Loucy (cell line): ENCODE measurements around the gene SLC25A33.

Experiments
- H2AFZ ChIP-seq: fragments of 200-600 bp; sonication (generic); 2 replicates; pipeline ENCODE4 v1.6.0; 2016; ENCODE audit warnings: antibody characterized with exemption, mild to moderate bottlenecking, low read length, moderate library complexity
- H3F3A ChIP-seq: fragments of 200-600 bp; 2 replicates; pipeline ENCODE4 v1.6.0; 2016; ENCODE audit warnings: antibody characterized with exemption, low read depth, mild to moderate bottlenecking
- H3K27me3 ChIP-seq: fragments of 200-600 bp; sonication (generic); 2 replicates; pipeline ENCODE4 v1.6.1; 2014; ENCODE audit warnings: low read length, mild to moderate bottlenecking; ENCODE audit not compliant: insufficient read depth, poor library complexity, severe bottlenecking
- H3K36me3 ChIP-seq: fragments of 200-600 bp; sonication (generic); 2 replicates; pipeline ENCODE4 v1.6.1; 2016; ENCODE audit warnings: low read length; ENCODE audit not compliant: insufficient read depth
- H3K4me1 ChIP-seq: fragments of 200-600 bp; sonication (generic); 2 replicates; pipeline ENCODE4 v1.5.1; 2014; ENCODE audit warnings: low read length, mild to moderate bottlenecking; ENCODE audit not compliant: insufficient read depth, poor library complexity, severe bottlenecking
- H3K4me2 ChIP-seq: fragments of 200-600 bp; sonication (generic); 2 replicates; pipeline ENCODE4 v1.6.0; 2014; ENCODE audit warnings: antibody characterized with exemption, low read length, low read depth, mild to moderate bottlenecking; ENCODE audit not compliant: poor library complexity, severe bottlenecking
- H3K4me3 ChIP-seq: fragments of 200-600 bp; sonication (generic); 2 replicates; pipeline ENCODE4 v1.5.1; 2014; ENCODE audit warnings: low read length, mild to moderate bottlenecking, mixed read lengths; ENCODE audit not compliant: poor library complexity, severe bottlenecking
- H3K79me2 ChIP-seq: fragments of 200-600 bp; sonication (generic); 2 replicates; pipeline ENCODE4 v1.6.1; 2014; ENCODE audit warnings: low read length; ENCODE audit not compliant: insufficient read depth
- H3K9ac ChIP-seq: fragments of 200-600 bp; sonication (generic); 2 replicates; pipeline ENCODE4 v1.6.0; 2014; ENCODE audit warnings: mild to moderate bottlenecking, low read depth, low read length, moderate library complexity; ENCODE audit not compliant: poor library complexity, severe bottlenecking
- H3K9me2 ChIP-seq: fragments of 200-600 bp; sonication (generic); replicated peaks from 2 replicates; pipeline ENCODE4 v1.6.1; 2016; ENCODE audit warnings: low read depth, low read length, mixed read lengths
- H3K9me3 ChIP-seq: fragments of 200-600 bp; sonication (generic); 2 replicates; pipeline ENCODE4 v1.6.1; 2014; ENCODE audit warnings: mild to moderate bottlenecking, antibody characterized with exemption, low read length, low read depth; ENCODE audit not compliant: insufficient read depth
- H4K20me1 ChIP-seq: fragments of 200-600 bp; sonication (generic); 2 replicates; pipeline ENCODE4 v1.6.0; 2014; ENCODE audit warnings: antibody characterized with exemption, low read length, mild to moderate bottlenecking; ENCODE audit not compliant: insufficient read depth, poor library complexity, severe bottlenecking
- CTCF ChIP-seq: fragments of 200-600 bp; sonication (generic); conservative IDR thresholded peaks from 2 replicates; pipeline ENCODE4 v1.5.1; 2014; ENCODE audit warnings: mild to moderate bottlenecking, antibody characterized with exemption, low read length
- EZH2phosphoT487 ChIP-seq: fragments of 200-600 bp; IDR thresholded peaks from 2 replicates; pipeline ENCODE4 v1.6.1; 2018; ENCODE audit warnings: antibody characterized with exemption, mild to moderate bottlenecking, moderate library complexity, borderline replicate concordance

Gene SLC25A33

GRCh38 chr1:9595968-9596340 lies 56.7 kb downstream of the SLC25A33 start:
- no peak overlapping the region for H3K4me3 ChIP-seq
- no peaks in the 10 kb centered on the region for H3K9me3 ChIP-seq
- H3K9ac ChIP-seq = no peak overlapping the region
- H3K4me2 ChIP-seq = no peak overlapping the region
- H4K20me1 ChIP-seq = peaks cover 48% of the 10 kb centered on the region
- H3K4me1 ChIP-seq = peaks cover 29% of the 10 kb centered on the region
- TF ChIP-seq CTCF (no peak), EZH2phosphoT487 (no peak)
- H3F3A ChIP-seq = no peaks in the 10 kb centered on the region
- H3K79me2 ChIP-seq = peaks cover 59% of the 10 kb centered on the region
- peaks cover 45% of the 10 kb centered on the region; the same call in 1 of the 2 replicates for H3K36me3 ChIP-seq
- no peaks in the 10 kb centered on the region for H3K9me2 ChIP-seq
- H3K27me3 ChIP-seq = no peaks in the 10 kb centered on the region
- no peak overlapping the region for H2AFZ ChIP-seq

- Histone ChIP-seq H3K4me3 (no peak overlapping the region), H3K36me3 (peaks cover 51% of the 10 kb centered on the region; the same call in 1 of the 2 replicates), H3K27me3 (no peaks in the 10 kb centered on the region), H3K4me2 (no peak overlapping the region), H2AFZ (no peak overlapping the region), H3K9me3 (no peaks in the 10 kb centered on the region), H3K4me1 (peaks cover 23% of the 10 kb centered on the region), H3K9ac (no peak overlapping the region), H3K79me2 (peaks cover 53% of the 10 kb centered on the region), H3F3A (no peaks in the 10 kb centered on the region), H3K9me2 (no peaks in the 10 kb centered on the region), H4K20me1 (peaks cover 41% of the 10 kb centered on the region)
- TF ChIP-seq EZH2phosphoT487 = no peak
- TF ChIP-seq CTCF = no peak
These were observed 57.3 kb downstream of the SLC25A33 start for GRCh38 chr1:9596415-9597123.

- Histone ChIP-seq H3K4me1 (peaks cover 12% of the 10 kb centered on the region), H4K20me1 (peaks cover 39% of the 10 kb centered on the region), H3K36me3 (peaks cover 62% of the 10 kb centered on the region; the same call in 1 of the 2 replicates), H3K9me3 (no peaks in the 10 kb centered on the region), H3K27me3 (no peaks in the 10 kb centered on the region), H3K4me3 (no peak overlapping the region), H3K79me2 (peaks cover 42% of the 10 kb centered on the region), H3F3A (no peaks in the 10 kb centered on the region), H3K9ac (no peak overlapping the region), H3K4me2 (no peak overlapping the region), H3K9me2 (no peaks in the 10 kb centered on the region), H2AFZ (no peak overlapping the region)
- no peak for TF ChIP-seq EZH2phosphoT487
- TF ChIP-seq CTCF = no peak
These were observed 58.4 kb downstream of the SLC25A33 start for GRCh38 chr1:9597361-9598315.
